ENCODE results near the gene GLCCI1.
A peak's percentile ranks its signal among the peaks of the same experiment; 100 is the strongest.

Gene GLCCI1

GRCh38 chr7:8015746-8016120 lies 47.1 kb downstream of the GLCCI1 start:
- Histone ChIP-seq H2BK120ac (ENCODE audit: insufficient read depth, low read length, poor library complexity) (no peak overlapping the region), H3K27ac (ENCODE audit: low read depth, low read length) (no peak overlapping the region), H2BK5ac (ENCODE audit: low read depth, low read length, poor library complexity) (no peak overlapping the region), H3K18ac (ENCODE audit: low read length) (no peak overlapping the region), H3K79me2 (ENCODE audit: control insufficient read depth, insufficient read depth, low read length, poor library complexity) (no peaks in the 10 kb centered on the region), H3K9ac (ENCODE audit: low read length) (no peak overlapping the region), H3K4me2 (ENCODE audit: low read length) (no peak overlapping the region), H3K36me3 (ENCODE audit: control insufficient read depth in 1 of 2, insufficient read depth in 2 of 2, low read length in 2 of 2) (no peaks in the 10 kb centered on the region), H2AFZ (ENCODE audit: insufficient read depth, low read length, poor library complexity) (no peak overlapping the region), H4K12ac (ENCODE audit: low read depth, low read length) (no peak overlapping the region), H3K27me3 (ENCODE audit: insufficient read depth, low read length) (no peaks in the 10 kb centered on the region), H2AK5ac (ENCODE audit: low read length) (no peak overlapping the region), H3K4me1 (ENCODE audit: control insufficient read depth in 1 of 2, insufficient read depth in 2 of 2, low read length in 2 of 2) (no peaks in the 10 kb centered on the region), H3K9me3 (ENCODE audit: insufficient read depth, low read depth, low read length) (no peaks in the 10 kb centered on the region), H3K4me3 (ENCODE audit: low read depth, low read length) (no peak overlapping the region), H4K91ac (ENCODE audit: low read depth, low read length) (no peak overlapping the region), H3K79me1 (ENCODE audit: low read length) (no peaks in the 10 kb centered on the region), H3K4ac (ENCODE audit: low read depth, low read length) (no peak overlapping the region), H2BK12ac (ENCODE audit: low read length) (no peak overlapping the region), H4K8ac (ENCODE audit: low read depth, low read length) (no peak overlapping the region), H3K14ac (ENCODE audit: low read length) (no peak overlapping the region), H3K23ac (ENCODE audit: low read length) (no peak overlapping the region)
- no CpG with 5 or more reads among the region's 4 CpGs for WGBS (ENCODE audit: extremely low coverage, insufficient coverage, insufficient read length)
- DNase-seq: peak; percentile 33 to 90

GRCh38 chr7:8017423-8017822 lies 48.8 kb downstream of the GLCCI1 start:
- no peaks in the 10 kb centered on the region for H3K79me1 ChIP-seq (ENCODE audit: low read length)
- DNase-seq: no peak
- H3K18ac ChIP-seq (ENCODE audit: low read length): no peak overlapping the region
- no peaks in the 10 kb centered on the region for H3K79me2 ChIP-seq (ENCODE audit: control insufficient read depth, insufficient read depth, low read length, poor library complexity)
- H4K12ac ChIP-seq (ENCODE audit: low read depth, low read length): no peak overlapping the region
- no peak overlapping the region for H2AK5ac ChIP-seq (ENCODE audit: low read length)
- no peak overlapping the region for H3K4me2 ChIP-seq (ENCODE audit: low read length)
- no peak overlapping the region for H3K14ac ChIP-seq (ENCODE audit: low read length)
- H4K91ac ChIP-seq (ENCODE audit: low read depth, low read length): no peak overlapping the region
- H3K9ac ChIP-seq (ENCODE audit: low read length): no peak overlapping the region
- H2AFZ ChIP-seq (ENCODE audit: insufficient read depth, low read length, poor library complexity): no peak overlapping the region
- no peak overlapping the region for H4K8ac ChIP-seq (ENCODE audit: low read depth, low read length)
- H2BK5ac ChIP-seq (ENCODE audit: low read depth, low read length, poor library complexity): no peak overlapping the region
- H3K36me3 ChIP-seq (ENCODE audit: control insufficient read depth in 1 of 2, insufficient read depth in 2 of 2, low read length in 2 of 2): no peaks in the 10 kb centered on the region
- no peaks in the 10 kb centered on the region for H3K9me3 ChIP-seq (ENCODE audit: insufficient read depth, low read depth, low read length)
- H3K4me3 ChIP-seq (ENCODE audit: low read depth, low read length): no peak overlapping the region
- H3K27ac ChIP-seq (ENCODE audit: low read depth, low read length): no peak overlapping the region
- no peak overlapping the region for H3K23ac ChIP-seq (ENCODE audit: low read length)
- no peak overlapping the region for H3K4ac ChIP-seq (ENCODE audit: low read depth, low read length)
- H2BK120ac ChIP-seq (ENCODE audit: insufficient read depth, low read length, poor library complexity): no peak overlapping the region
- no peak overlapping the region for H2BK12ac ChIP-seq (ENCODE audit: low read length)
- H3K4me1 ChIP-seq (ENCODE audit: control insufficient read depth in 1 of 2, insufficient read depth in 2 of 2, low read length in 2 of 2): no peaks in the 10 kb centered on the region
- no CpG with 5 or more reads among the region's 1 CpG for WGBS (ENCODE audit: extremely low coverage, insufficient coverage, insufficient read length)
- no peaks in the 10 kb centered on the region for H3K27me3 ChIP-seq (ENCODE audit: insufficient read depth, low read length)

- DNase-seq: no peak
- H3K36me3 ChIP-seq (ENCODE audit: control insufficient read depth in 1 of 2, insufficient read depth in 2 of 2, low read length in 2 of 2): peaks cover 0 to 3% of the 10 kb centered on the region in 2 experiments
- no peak overlapping the region for H3K14ac ChIP-seq (ENCODE audit: low read length)
- no peaks in the 10 kb centered on the region for H3K27me3 ChIP-seq (ENCODE audit: insufficient read depth, low read length)
- no peak overlapping the region for H3K23ac ChIP-seq (ENCODE audit: low read length)
- H3K4me2 ChIP-seq (ENCODE audit: low read length): no peak overlapping the region
- no peak overlapping the region for H2BK12ac ChIP-seq (ENCODE audit: low read length)
- no peak overlapping the region for H2BK5ac ChIP-seq (ENCODE audit: low read depth, low read length, poor library complexity)
- H4K8ac ChIP-seq (ENCODE audit: low read depth, low read length): no peak overlapping the region
- H3K9ac ChIP-seq (ENCODE audit: low read length): no peak overlapping the region
- H3K4ac ChIP-seq (ENCODE audit: low read depth, low read length): no peak overlapping the region
- H4K91ac ChIP-seq (ENCODE audit: low read depth, low read length): no peak overlapping the region
- no peaks in the 10 kb centered on the region for H3K79me1 ChIP-seq (ENCODE audit: low read length)
- no peak overlapping the region for H2AFZ ChIP-seq (ENCODE audit: insufficient read depth, low read length, poor library complexity)
- H3K4me1 ChIP-seq (ENCODE audit: control insufficient read depth in 1 of 2, insufficient read depth in 2 of 2, low read length in 2 of 2): no peaks in the 10 kb centered on the region
- H3K4me3 ChIP-seq (ENCODE audit: low read depth, low read length): no peak overlapping the region
- no peak overlapping the region for H4K12ac ChIP-seq (ENCODE audit: low read depth, low read length)
- H3K9me3 ChIP-seq (ENCODE audit: insufficient read depth, low read depth, low read length): no peaks in the 10 kb centered on the region
- H3K27ac ChIP-seq (ENCODE audit: low read depth, low read length): no peak overlapping the region
- no peak overlapping the region for H2BK120ac ChIP-seq (ENCODE audit: insufficient read depth, low read length, poor library complexity)
- no CpG with 5 or more reads among the region's 1 CpG for WGBS (ENCODE audit: extremely low coverage, insufficient coverage, insufficient read length)
- no peaks in the 10 kb centered on the region for H3K79me2 ChIP-seq (ENCODE audit: control insufficient read depth, insufficient read depth, low read length, poor library complexity)
- no peak overlapping the region for H3K18ac ChIP-seq (ENCODE audit: low read length)
- no peak overlapping the region for H2AK5ac ChIP-seq (ENCODE audit: low read length)
Measured at GRCh38 chr7:8018961-8019360, 50.4 kb downstream of the GLCCI1 start.

GRCh38 chr7:8022628-8023027 lies 54.0 kb downstream of the GLCCI1 start:
- Histone ChIP-seq H2AK5ac (ENCODE audit: low read length) (no peak overlapping the region), H2BK5ac (ENCODE audit: low read depth, low read length, poor library complexity) (no peak overlapping the region), H3K23ac (ENCODE audit: low read length) (no peak overlapping the region), H2AFZ (ENCODE audit: insufficient read depth, low read length, poor library complexity) (no peak overlapping the region), H4K8ac (ENCODE audit: low read depth, low read length) (no peak overlapping the region), H3K4me2 (ENCODE audit: low read length) (no peak overlapping the region), H3K18ac (ENCODE audit: low read length) (no peak overlapping the region), H3K27ac (ENCODE audit: low read depth, low read length) (no peak overlapping the region), H3K27me3 (ENCODE audit: insufficient read depth, low read length) (no peaks in the 10 kb centered on the region), H3K14ac (ENCODE audit: low read length) (no peak overlapping the region), H4K12ac (ENCODE audit: low read depth, low read length) (no peak overlapping the region), H3K79me1 (ENCODE audit: low read length) (no peaks in the 10 kb centered on the region), H3K79me2 (ENCODE audit: control insufficient read depth, insufficient read depth, low read length, poor library complexity) (no peaks in the 10 kb centered on the region), H3K36me3 (ENCODE audit: control insufficient read depth in 1 of 2, insufficient read depth in 2 of 2, low read length in 2 of 2) (peaks cover 13% of the 10 kb centered on the region in 2 experiments), H2BK120ac (ENCODE audit: insufficient read depth, low read length, poor library complexity) (no peak overlapping the region), H3K4me3 (ENCODE audit: low read depth, low read length) (no peak overlapping the region), H3K9ac (ENCODE audit: low read length) (no peak overlapping the region), H2BK12ac (ENCODE audit: low read length) (no peak overlapping the region), H3K4ac (ENCODE audit: low read depth, low read length) (no peak overlapping the region), H3K4me1 (ENCODE audit: control insufficient read depth in 1 of 2, insufficient read depth in 2 of 2, low read length in 2 of 2) (no peaks in the 10 kb centered on the region), H4K91ac (ENCODE audit: low read depth, low read length) (no peak overlapping the region), H3K9me3 (ENCODE audit: insufficient read depth, low read depth, low read length) (peaks cover 5% of the 10 kb centered on the region)
- no peak for DNase-seq
- no CpG with 5 or more reads among the region's 1 CpG for WGBS (ENCODE audit: extremely low coverage, insufficient coverage, insufficient read length)

Data from trophoblast cell (in vitro differentiated cells and primary cell).